ENCODE measurements around the gene ST8SIA1. TPM values are rescaled to one million over a fixed set of nuclear protein-coding genes. Genes with fewer than 3 reads are reported as not detected.

Gene ST8SIA1
- total RNA-seq, 2 experiments from 2014 or later, result 1.5 to 1.6 TPM

DNA sequence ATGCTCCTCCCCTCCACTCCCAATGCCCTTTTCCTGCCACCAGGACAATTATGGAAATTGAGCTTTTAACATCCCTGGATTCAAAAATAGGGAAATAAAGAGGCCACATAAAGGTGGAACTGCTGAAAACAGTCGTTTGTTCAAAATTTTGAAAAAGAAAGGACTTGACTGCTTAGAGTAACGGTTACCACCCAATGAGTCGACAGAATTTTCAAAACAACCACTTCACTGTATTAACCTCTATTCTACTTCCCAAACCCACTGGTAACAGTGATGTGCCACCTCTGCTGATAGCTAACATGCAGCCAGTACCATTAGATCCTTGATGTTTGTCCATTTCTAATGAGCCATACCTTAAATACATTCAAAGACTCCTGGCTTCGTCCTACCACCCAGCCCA, 4.9 kb downstream of the ST8SIA1 start:
- intact Hi-C loops (cut with DNase I, micrococcal nuclease), result loop anchor here in 1 of 2 experiments (10.0 kb wide), 2 partner anchors 215 to 635 kb away; partner anchors contain the start of gene C2CD5
- Mint-ChIP-seq H3K27ac (no peak overlapping the region), H3K36me3 (ENCODE audit: low read depth) (no peaks in the 10 kb centered on the region), H3K27me3 (peaks cover 11% of the 10 kb centered on the region), H3K9me3 (ENCODE audit: low read depth) (no peaks in the 10 kb centered on the region), H3K4me3 (no peak overlapping the region), H3K4me1 (peaks cover 40% of the 10 kb centered on the region)
- no peak for DNase-seq
- ATAC-seq, result no peak
- POLR2A ChIA-PET, result no interaction called here
- CTCF ChIA-PET, result interaction anchor here (1.3 kb wide), 2 partner anchors 68 to 114 kb away, joined by 3 to 4 read pairs; no protein-coding TSS in a partner anchor

DNA sequence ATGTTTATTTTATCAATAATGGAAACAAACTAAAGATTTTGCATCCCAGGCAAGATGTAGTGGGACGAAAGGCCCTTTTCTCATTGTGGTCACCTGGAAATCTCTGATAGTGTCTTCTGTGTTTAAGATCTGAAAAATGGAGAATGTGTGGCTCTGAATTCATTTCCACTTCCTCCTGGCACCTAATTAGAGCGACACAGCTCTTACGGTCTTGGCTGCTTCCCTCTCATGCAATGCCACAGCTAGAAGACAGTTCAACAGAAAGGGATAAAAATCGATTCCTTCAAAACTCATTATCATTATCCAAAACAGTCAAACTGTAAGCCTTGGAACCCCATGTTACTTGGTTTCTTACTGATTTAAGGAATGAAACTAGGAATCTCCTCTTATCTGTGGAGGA, 9.3 kb downstream of the ST8SIA1 start:
- Mint-ChIP-seq H3K9me3 (ENCODE audit: low read depth) (no peaks in the 10 kb centered on the region), H3K4me3 (no peak overlapping the region), H3K4me1 (peaks cover 39% of the 10 kb centered on the region), H3K27ac (no peak overlapping the region), H3K36me3 (ENCODE audit: low read depth) (peaks cover 3% of the 10 kb centered on the region), H3K27me3 (no peaks in the 10 kb centered on the region)
- POLR2A ChIA-PET, result no interaction called here
- DNase-seq (no peak), ATAC-seq (no peak)
- CTCF ChIA-PET, result no interaction called here
- intact Hi-C loops (cut with DNase I, micrococcal nuclease), result no loop called here

DNA sequence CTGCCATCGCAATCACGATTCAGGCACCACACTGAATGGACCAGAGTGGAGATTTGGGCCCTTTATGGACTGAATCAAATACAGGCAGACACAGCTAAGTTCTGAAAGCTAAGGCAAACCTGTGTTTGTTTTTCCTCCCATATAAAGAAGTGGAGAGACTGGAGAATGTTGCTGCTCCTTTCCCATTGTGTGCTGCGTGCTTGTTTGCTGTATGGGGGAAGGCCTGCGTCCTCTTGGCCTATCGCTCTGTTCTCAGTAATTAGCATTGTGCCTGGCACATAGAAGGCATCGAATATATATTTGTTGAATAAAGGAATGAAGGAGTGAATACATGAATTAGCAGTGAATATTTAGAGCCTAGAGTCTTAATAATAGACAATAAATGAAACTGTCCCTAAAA, 12.4 kb downstream of the ST8SIA1 start:
- intact Hi-C loops (cut with DNase I, micrococcal nuclease), result no loop called here
- no peak overlapping the region for H3K4me3 Mint-ChIP-seq
- peaks cover 29% of the 10 kb centered on the region for H3K4me1 Mint-ChIP-seq
- peaks cover 3% of the 10 kb centered on the region for H3K36me3 Mint-ChIP-seq (ENCODE audit: low read depth)
- no peaks in the 10 kb centered on the region for H3K27me3 Mint-ChIP-seq
- ATAC-seq (no peak), DNase-seq (no peak)
- H3K9me3 Mint-ChIP-seq (ENCODE audit: low read depth), result no peaks in the 10 kb centered on the region
- ChIA-PET CTCF (interaction anchor here (0.5 to 2.1 kb wide), 5 partner anchors 10 to 474 kb away, joined by 3 to 6 read pairs (median 3); no protein-coding TSS in a partner anchor), POLR2A (no interaction called here)
- peak overlapping the region; percentile 35 for H3K27ac Mint-ChIP-seq

- Mint-ChIP-seq H3K9me3 (ENCODE audit: low read depth) (no peaks in the 10 kb centered on the region), H3K27me3 (no peaks in the 10 kb centered on the region), H3K36me3 (ENCODE audit: low read depth) (peaks cover 3% of the 10 kb centered on the region), H3K4me1 (peaks cover 24% of the 10 kb centered on the region), H3K27ac (peak overlapping the region; percentile 35), H3K4me3 (no peak overlapping the region)
- ChIA-PET POLR2A (no interaction called here), CTCF (interaction anchor here (0.5 to 2.1 kb wide), 6 partner anchors 10 to 473 kb away, joined by 3 to 6 read pairs (median 4); no protein-coding TSS in a partner anchor)
- ATAC-seq (peak; percentile 92), DNase-seq (peak; percentile 52)
- intact Hi-C loops (cut with DNase I, micrococcal nuclease), result no loop called here
Observed at GRCh38 chr12:22321638-22322037, 12.9 kb downstream of the ST8SIA1 start.

DNA sequence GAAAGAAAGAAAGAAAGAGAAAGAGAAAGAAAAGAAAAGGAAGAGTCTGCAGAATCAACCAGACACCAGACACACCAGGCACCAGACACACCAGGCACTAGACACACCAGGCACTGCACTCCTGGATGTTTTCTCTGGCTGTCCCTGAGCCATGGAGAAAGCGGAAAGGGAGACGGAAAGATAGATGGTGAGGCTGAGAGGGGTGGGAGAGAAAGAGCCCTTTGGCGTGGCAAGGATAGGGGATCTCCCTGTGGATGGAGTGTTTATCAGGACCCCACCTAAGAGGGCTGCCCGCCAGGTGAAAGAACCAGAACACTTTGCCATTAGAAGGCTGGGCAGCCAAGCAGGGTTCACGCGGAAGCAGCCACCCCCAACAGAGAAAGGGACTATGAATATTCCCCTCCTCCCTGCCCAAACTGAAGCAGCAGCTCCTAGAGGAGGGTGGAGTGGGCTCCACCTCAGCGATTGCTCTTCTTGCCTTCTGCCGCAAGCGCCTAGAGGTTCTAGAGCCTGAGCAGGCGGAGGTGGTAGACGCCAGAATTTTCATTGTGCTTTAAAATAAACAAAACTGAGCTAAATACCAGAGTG, 13.4 kb downstream of the ST8SIA1 start:
- Mint-ChIP-seq H3K4me3 (no peak overlapping the region), H3K36me3 (ENCODE audit: low read depth) (peaks cover 3% of the 10 kb centered on the region), H3K27ac (peak overlapping the region; percentile 35), H3K27me3 (no peaks in the 10 kb centered on the region), H3K4me1 (peaks cover 22% of the 10 kb centered on the region), H3K9me3 (ENCODE audit: low read depth) (no peaks in the 10 kb centered on the region)
- ChIA-PET CTCF (interaction anchor here (0.8 to 2.1 kb wide), 4 partner anchors 11 to 249 kb away, joined by 3 to 6 read pairs (median 4); no protein-coding TSS in a partner anchor), POLR2A (interaction anchor here (0.7 kb wide), 1 partner anchor 35 kb away, joined by 3 read pairs; no protein-coding TSS in a partner anchor)
- intact Hi-C loops (cut with DNase I, micrococcal nuclease), result no loop called here
- peak; percentile 8 for ATAC-seq
- no peak for DNase-seq

DNA sequence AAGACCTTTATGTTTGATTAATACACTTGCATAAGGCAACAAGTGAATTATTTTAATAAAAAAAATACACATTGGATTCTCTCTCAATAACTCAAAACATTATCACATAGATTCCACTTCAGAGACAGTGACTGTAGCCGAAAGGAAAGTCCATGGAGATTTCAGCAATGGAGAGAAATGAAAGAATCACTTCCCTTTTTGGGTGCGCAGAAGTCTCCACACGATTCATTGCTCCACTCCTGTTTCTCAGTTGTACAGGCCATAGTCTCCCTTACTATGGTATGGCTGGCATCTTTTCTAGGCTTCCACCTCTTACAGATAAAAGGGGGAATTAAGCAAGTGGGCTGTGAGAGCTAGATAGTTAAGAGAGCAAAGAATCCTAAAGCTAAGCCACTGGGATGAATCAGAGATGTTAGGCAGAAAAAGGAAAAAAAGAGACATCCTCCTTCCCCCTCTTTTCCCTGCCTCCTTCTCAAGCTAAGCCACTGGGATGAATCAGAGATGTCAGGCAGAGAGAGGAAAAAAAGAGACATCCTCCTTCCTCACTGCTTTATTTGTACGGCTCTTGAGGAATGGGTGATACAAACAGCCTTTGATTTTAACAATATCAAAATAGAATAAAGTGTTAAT, 16.3 kb downstream of the ST8SIA1 start:
- POLR2A ChIA-PET, result no interaction called here
- intact Hi-C loops (cut with DNase I, micrococcal nuclease), result no loop called here
- Mint-ChIP-seq H3K27me3 (peaks cover 2% of the 10 kb centered on the region), H3K27ac (no peak overlapping the region), H3K4me3 (no peak overlapping the region), H3K4me1 (peaks cover 25% of the 10 kb centered on the region), H3K36me3 (ENCODE audit: low read depth) (no peaks in the 10 kb centered on the region), H3K9me3 (ENCODE audit: low read depth) (no peaks in the 10 kb centered on the region)
- CTCF ChIA-PET, result interaction anchor here (1.4 to 2.8 kb wide), 3 partner anchors 13 to 125 kb away, joined by 5 to 6 read pairs (median 6); no protein-coding TSS in a partner anchor
- DNase-seq, result no peak
- ATAC-seq, result no peak

DNA sequence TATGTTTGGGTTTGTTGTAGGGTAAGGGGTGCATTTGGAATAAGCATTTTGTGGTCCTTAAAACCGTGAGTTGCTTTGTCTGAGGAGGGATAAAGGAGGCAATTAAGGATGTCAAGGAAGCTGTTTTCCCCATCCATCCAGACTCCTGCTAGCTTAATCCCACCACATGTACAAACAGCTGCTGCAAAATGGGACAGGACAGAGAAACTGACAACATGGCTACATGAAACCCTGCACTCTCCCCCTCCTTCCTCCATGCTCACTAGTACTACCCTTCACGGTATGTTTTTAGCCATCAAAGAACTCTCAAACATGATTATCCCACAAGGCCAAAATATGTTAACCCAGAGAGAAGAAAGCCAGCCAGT, 20.6 kb downstream of the ST8SIA1 start:
- POLR2A ChIA-PET, result no interaction called here
- no peak for DNase-seq

DNA sequence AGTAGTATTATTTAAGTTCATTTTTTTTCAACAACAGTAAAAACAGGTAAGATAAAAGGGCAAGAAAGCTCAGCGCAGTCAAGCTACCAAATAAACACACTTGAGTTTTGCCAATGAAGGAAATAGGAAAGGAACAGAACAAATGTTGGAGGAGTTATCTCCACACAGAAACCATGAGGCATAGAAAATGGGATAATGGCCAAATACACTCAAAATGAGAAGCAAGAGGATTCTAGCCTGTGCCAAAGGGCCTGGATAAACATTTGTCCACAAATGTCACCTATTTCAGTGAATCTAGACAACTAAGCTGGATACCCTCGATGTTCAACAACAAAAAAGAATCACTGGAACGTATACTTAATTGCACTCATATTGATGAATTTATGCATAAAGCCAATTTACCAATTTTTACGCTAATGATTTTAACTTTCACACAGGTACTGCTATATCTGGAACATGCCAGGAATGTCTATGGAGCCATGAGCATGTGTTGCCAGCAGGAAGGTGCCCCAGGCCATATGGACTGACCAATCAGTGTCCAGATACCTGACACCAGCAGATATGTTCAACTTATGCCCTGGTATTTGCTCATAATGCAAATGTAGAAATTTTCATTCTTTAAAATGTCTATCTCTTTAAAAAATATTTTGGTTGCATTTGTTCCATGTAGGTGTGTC, 21.1 kb downstream of the ST8SIA1 start:
- H3K4me1 Mint-ChIP-seq, result peaks cover 5% of the 10 kb centered on the region
- ChIA-PET CTCF (interaction anchor here (0.6 kb wide), 1 partner anchor 41 kb away, joined by 3 read pairs; no protein-coding TSS in a partner anchor), POLR2A (interaction anchor here (0.6 kb wide), 1 partner anchor 480 kb away, joined by 3 read pairs; no protein-coding TSS in a partner anchor)
- H3K27me3 Mint-ChIP-seq, result peaks cover 2% of the 10 kb centered on the region
- no peak overlapping the region for H3K27ac Mint-ChIP-seq
- no peak for DNase-seq
- no peak for ATAC-seq
- no peaks in the 10 kb centered on the region for H3K36me3 Mint-ChIP-seq (ENCODE audit: low read depth)
- no peak overlapping the region for H3K4me3 Mint-ChIP-seq
- no peaks in the 10 kb centered on the region for H3K9me3 Mint-ChIP-seq (ENCODE audit: low read depth)
- intact Hi-C loops (cut with DNase I, micrococcal nuclease), result no loop called here

More for the DNA sequence above, 20.6 kb downstream of the ST8SIA1 start:
- CTCF ChIA-PET, result no interaction called here
- no peak overlapping the region for H3K27ac Mint-ChIP-seq
- H3K4me1 Mint-ChIP-seq, result peaks cover 5% of the 10 kb centered on the region
- H3K9me3 Mint-ChIP-seq (ENCODE audit: low read depth), result no peaks in the 10 kb centered on the region
- peaks cover 2% of the 10 kb centered on the region for H3K27me3 Mint-ChIP-seq
- no peak overlapping the region for H3K4me3 Mint-ChIP-seq
- intact Hi-C loops (cut with DNase I, micrococcal nuclease), result no loop called here
- no peak for ATAC-seq
- H3K36me3 Mint-ChIP-seq (ENCODE audit: low read depth), result no peaks in the 10 kb centered on the region

- intact Hi-C loops (cut with DNase I, micrococcal nuclease), result no loop called here
- Mint-ChIP-seq H3K27me3 (peaks cover 2% of the 10 kb centered on the region), H3K27ac (no peak overlapping the region), H3K4me3 (no peak overlapping the region), H3K9me3 (ENCODE audit: low read depth) (no peaks in the 10 kb centered on the region), H3K36me3 (ENCODE audit: low read depth) (no peaks in the 10 kb centered on the region), H3K4me1 (peaks cover 3% of the 10 kb centered on the region)
- DNase-seq, result no peak
- ChIA-PET CTCF (interaction anchor here (0.6 kb wide), 1 partner anchor 42 kb away, joined by 3 read pairs; no protein-coding TSS in a partner anchor), POLR2A (no interaction called here)
- no peak for ATAC-seq
Observed at GRCh38 chr12:22312336-22312735, 22.2 kb downstream of the ST8SIA1 start.

DNA sequence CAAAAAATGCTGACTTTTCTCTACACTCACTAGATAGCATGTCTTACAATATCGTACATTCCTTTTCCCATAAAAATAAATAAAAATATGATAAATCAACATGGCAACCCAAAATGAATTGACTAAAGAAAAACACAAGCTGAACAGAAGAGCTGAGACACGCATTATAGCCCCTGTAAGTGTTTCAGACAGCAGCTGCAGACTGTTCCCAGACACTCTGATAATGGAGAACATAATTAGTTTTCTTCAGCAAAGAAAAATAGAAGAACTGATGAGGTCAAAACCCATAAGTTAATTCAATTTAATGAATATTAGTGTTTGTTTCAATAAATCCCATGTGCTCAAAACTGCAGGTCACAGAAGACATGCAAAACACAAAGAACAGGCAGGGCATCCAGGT, 23.8 kb downstream of the ST8SIA1 start:
- ChIA-PET CTCF (interaction anchor here (1.0 to 1.5 kb wide), 2 partner anchors 11 to 25 kb away, joined by 4 read pairs; no protein-coding TSS in a partner anchor), POLR2A (no interaction called here)
- DNase-seq (no peak), ATAC-seq (no peak)
- H3K9me3 Mint-ChIP-seq (ENCODE audit: low read depth), result no peaks in the 10 kb centered on the region
- H3K4me1 Mint-ChIP-seq, result peaks cover 3% of the 10 kb centered on the region
- H3K27ac Mint-ChIP-seq, result no peak overlapping the region
- no peaks in the 10 kb centered on the region for H3K36me3 Mint-ChIP-seq (ENCODE audit: low read depth)
- intact Hi-C loops (cut with DNase I, micrococcal nuclease), result no loop called here
- peaks cover 2% of the 10 kb centered on the region for H3K27me3 Mint-ChIP-seq
- H3K4me3 Mint-ChIP-seq, result no peak overlapping the region

DNA sequence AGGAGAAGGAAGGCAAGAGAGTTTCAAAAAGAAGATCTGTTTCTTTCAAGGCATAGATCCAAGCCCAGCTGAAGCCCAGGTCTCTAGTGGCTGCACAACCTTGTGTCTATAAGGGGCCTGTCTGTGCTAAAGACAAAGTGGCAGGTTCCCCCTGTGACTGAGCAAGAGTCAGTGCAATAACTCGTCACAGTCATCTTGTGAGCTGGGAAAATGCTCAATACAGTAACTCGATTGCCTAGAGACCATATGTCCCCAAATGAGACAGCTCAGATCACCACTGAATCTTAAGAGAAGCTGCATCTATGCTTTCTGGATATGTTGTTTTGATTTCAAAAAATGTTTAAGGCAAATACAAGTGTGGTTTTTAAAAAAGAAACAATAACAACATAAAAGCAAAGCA, 24.2 kb downstream of the ST8SIA1 start:
- CTCF ChIA-PET, result interaction anchor here (1.0 to 1.5 kb wide), 2 partner anchors 11 to 25 kb away, joined by 4 read pairs; no protein-coding TSS in a partner anchor
- no peak for ATAC-seq
- H3K36me3 Mint-ChIP-seq (ENCODE audit: low read depth), result no peaks in the 10 kb centered on the region
- POLR2A ChIA-PET, result no interaction called here
- no peak overlapping the region for H3K4me3 Mint-ChIP-seq
- H3K4me1 Mint-ChIP-seq, result peaks cover under 1% of the 10 kb centered on the region
- intact Hi-C loops (cut with DNase I, micrococcal nuclease), result no loop called here
- no peak for DNase-seq
- H3K27me3 Mint-ChIP-seq, result peaks cover 2% of the 10 kb centered on the region
- H3K9me3 Mint-ChIP-seq (ENCODE audit: low read depth), result no peaks in the 10 kb centered on the region
- no peak overlapping the region for H3K27ac Mint-ChIP-seq
